NCI-H526 (cell line): ENCODE data around the gene GRM8.

Experiments
- DNase-seq, 2 experiments: peaks; one replicate each; lab custom pipeline; 2025; lab: John Stamatoyannopoulos, UW

The GRM8 gene

DNA sequence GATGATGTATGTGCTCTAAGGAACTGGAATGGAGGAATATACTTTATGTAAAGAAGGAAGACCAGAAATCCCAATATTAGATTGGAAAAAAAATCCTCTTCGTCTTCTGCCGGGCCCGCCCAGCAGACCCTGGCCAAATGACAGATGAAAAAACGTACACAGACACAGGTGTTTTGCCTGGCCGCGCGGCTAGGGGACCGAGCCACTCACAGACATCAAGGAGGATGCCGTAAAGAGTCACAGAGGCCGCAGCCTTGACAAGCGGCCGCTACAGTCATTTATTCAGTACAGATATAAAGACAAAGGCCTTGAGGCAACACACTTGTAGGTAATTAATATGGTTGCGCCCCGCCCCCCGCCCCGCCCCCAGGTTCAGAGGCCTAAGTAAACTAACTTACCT lies 594.1 kb downstream of the GRM8 start:
- no peak for DNase-seq

DNA sequence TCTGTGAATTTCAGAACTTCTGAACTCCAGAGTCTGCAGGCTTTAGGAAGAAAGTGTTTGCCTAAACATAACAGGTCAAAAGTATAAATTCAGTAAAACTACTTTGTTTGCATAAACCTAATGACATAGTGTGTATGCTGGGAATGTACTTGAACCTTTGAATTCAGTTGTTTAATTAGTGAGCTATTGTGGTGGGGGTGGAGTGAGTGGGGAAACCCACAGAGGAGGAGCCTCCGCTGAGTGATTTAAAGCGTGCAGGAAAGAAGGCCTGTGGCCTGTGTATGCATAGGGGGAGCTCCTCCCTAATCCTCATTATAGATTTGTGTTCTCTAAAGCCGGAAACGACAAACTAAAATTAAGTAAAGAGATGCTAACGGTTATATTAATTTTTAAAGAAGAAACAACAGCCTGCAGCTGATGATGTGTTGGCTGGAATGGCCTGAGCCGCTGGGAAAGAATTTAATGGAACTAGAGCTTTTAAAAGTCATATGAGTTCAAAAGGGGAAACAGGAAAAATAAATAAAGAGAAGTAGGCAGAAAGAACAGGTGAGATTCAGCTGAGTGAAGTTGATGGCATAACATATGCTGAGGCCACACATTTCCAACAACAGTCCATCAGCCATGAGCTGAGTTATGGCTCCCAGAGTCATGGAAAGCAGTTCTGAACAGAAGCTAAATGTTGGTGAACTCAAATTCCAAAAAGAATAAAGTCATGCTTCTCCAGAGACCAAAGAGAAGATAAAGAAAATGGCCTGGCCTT lies 595.0 kb downstream of the GRM8 start:
- DNase-seq, result no peak

DNA sequence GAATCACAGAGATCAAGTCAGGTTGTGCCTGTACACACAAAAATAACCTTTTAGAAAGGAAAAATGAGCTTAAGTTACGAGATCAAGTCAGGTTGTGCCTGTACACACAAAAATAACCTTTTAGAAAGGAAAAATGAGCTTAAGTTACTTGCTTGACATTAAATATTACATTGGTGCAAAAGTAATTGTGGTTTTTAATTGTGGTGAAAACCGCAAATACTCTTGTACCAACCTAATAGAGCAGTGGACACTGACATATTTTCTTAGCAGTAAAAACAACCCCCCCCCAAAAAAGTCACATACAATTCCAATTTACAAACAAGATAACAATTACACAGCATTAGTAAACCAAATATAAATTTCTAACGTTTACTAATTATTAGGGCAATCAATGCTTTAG lies 595.6 kb downstream of the GRM8 start:
- DNase-seq, result no peak

DNA sequence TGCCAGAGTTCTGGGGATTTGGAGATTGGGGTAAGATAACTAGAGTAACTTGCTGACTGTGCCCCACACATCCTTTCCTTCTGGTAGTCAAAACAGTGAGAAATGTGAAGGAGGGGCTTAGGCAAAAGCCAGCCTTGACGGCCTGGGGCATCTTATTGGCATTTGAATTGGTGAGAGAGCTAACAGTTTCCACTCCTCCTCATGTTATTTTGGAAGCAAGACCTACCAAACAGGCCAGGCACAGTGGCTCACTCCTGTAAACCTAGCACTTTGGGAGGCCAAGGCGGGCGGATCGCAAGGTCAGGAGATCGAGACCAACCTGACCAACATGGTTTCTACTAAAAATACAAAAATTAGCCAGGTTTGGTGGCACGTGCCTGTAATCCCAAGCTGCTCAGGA lies 596.6 kb downstream of the GRM8 start:
- DNase-seq, result no peak

DNA sequence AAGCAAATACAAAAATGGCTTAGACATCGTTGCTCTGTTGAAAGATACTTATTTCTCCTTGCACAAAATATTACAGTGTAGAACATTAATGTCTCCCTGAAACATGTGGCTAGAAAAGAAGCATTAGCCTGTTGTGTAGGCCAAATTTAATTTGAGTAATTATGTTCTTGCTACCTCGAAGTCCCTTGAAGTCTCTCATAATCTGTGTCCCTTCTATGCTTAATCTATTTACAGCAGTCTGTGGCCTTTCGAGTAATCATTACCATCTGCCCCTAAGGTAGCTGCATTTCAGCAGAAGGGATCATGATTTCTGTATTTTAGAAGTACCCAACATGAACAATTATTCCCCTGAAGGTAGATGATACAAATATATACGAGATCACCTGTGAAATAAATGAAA lies 615.2 kb downstream of the GRM8 start:
- DNase-seq, result no peak

DNA sequence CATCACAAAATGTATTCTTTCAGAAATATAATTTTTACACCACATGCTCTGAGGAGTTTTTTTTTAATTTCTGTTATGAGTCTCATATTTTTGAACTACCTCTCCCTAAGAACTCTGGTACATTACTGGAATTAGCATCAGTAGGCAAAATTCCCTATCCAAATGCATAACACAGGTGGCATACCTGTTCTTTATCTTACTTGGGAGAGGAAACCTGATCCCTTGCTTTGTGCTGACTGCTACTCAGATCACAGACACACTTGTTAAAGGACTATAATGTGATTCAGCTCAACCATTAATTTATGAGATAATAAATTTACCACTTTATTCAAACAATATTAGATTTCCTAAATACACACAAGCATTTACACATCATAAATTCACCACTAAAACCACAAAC lies 617.2 kb downstream of the GRM8 start:
- peak; percentile 59 to 62 for DNase-seq

DNA sequence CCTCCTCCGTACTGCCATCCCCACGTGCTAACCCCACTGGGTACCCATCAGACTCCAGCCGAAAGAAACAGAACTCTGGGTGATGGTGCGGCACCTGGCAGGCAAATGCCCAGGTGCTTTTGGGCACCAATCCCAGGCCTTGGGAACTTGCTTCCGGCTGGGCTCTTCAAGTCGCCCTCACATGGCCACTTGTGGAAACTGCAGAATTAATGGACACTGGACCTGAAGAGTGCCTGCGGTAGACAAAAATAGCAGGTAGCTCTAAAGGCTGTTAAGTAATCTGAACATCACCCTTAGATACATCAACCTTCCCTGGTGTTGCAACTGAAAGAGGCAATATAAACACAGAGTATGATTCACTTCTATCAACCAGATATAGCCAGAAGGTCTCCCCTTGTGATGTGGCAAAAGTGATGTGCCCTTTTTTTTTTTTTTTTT lies 644.4 kb downstream of the GRM8 start:
- peak; percentile 48 to 86 for DNase-seq

DNA sequence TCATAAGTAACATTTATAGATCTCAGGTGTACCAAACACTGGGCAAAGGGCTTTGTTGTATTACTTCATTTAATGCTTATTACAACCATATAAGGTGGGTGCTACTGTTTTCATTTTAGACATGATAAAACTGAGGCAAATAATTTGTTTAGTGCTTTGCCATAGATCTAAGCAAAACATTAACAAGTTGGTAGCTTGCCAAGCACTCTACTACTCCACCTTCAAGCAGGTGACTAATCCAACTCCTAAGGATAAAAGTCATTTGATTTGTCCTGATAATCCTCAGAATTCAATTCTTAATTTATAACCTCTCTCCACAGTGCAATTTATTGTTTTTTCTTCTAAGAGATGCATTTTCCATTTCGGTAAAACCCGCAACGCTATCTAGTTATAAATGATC lies 646.4 kb downstream of the GRM8 start:
- no peak for DNase-seq

DNA sequence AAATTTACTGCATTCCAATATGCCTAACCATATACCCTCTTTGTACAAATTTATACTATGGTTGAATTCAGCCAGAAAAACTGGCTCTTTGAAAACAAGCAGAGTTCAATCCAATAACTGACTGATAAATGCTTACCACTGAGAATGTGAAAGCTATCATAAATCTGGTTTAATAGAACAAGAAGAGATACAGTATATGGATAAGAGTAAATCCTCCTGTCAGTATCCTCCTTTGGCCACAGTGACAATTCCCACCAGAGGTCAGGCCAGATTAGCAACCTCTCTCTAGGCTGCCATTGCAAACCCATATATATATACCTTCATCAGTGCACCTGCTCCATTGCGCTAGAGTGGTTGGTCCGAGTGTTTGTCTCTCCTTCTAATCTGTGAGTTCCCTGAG lies 647.2 kb downstream of the GRM8 start:
- DNase-seq, result no peak

DNA sequence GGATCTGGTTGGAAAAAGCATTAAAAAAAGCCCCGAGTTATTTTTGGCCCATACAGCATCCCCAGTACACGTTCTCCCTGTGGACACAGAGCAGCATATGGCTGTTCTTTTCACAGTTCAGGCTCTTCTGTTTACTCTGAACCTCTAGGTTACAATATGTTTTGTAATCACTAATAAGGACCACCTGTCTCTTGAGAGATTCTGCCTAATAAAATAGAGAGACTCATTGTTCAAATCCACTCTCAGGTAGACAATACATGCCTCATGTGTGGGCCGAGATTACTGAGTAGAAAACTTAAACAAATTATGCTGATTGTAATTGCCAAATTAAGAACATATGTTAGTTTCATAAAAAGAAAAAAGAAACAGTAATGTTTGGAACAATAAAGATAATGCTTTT lies 647.7 kb downstream of the GRM8 start:
- DNase-seq, result no peak

DNA sequence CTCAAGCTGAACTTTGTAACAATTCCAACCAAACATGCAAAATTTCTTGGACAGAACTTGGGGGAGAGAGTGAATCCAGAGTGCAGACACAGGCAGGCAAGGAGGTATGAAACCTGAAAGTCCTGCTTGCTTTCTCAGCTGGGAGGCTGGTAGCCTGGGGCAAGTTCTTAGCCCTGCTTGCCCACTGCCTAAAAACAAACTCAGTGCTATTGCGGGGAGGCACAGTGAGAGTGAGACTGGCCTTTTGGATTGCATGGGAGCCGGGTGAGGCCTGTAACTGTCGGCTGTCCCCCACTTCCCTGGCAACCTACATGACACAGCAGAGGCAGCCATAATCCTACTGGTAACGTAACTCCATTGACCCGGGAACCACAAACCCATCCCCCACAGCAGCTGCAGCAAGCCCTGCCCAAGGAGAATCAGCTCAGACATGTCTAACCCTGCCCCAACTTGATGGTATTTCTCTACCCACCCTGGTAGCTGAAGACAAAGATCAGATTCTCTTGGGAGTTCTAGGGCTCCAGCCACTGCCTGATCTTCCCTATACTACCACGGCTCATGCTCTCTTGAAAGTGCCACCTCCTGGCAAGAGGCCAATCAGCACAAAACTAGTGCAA lies 663.6 kb downstream of the GRM8 start:
- DNase-seq, result peak in 1 of 2 experiments; percentile 35

DNA sequence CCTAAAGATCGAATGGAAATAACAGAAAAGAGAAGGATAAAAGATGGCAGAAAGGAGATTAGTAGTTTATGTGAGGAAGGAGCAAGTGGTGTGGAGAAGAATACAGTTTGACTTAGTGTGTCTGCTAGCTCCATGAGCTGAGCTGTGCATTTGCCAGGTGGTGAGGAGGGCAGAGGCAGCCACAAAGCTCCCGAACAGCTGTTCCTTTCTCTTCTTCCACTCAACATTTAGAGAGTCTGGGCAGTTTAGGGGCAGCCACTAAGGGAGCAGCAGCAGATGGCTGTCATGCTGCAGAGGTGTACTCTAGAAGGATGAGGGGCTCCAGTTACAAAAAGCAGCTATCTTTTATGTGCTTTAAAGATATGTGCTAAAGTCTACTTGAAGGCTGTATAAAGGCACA lies 674.4 kb downstream of the GRM8 start:
- no peak for DNase-seq

DNA sequence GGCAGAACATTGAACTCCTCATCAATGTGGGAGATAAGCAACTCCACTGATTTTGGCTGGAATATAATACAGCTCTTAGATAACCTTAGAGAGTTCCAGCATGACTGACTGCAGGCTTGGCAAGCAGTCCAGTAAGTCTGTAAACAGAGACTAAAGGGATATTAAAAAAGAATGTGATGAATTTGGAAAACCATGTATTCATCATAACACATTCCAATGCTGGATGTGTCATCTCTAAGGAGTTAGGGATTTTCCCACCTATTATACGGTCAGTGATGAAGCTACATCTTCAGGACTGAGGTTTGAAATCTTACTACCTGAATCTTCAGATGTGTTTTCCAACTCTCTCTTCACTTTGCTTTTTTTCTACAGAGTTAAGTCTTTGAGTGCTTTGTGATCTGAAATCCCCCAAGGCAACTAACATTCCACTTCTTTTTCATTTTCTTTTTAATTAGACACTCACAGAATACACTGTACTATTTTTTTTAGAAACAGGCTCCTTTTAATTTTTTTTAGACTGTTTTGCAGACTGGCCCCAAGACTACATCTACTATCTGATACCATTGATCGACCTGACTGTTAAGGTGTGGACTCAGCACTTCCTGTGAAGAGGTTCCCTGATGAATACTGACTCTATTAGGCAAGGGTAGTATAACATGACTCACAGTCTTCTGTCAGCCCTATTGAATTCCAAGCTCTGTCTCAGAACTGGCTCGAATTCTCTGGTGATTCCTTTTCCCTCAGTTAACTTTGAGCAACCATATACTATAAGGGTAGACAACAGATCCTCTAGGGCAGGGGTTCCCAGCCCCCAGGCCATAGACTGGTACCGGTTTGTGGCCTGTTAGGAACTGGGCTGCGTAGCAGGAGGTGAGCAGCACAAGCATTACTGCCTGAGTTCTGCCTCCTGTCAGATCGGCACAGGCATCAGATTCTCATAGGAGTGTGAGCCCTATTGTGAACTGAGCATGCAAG lies 678.2 kb downstream of the GRM8 start:
- DNase-seq, result no peak

DNA sequence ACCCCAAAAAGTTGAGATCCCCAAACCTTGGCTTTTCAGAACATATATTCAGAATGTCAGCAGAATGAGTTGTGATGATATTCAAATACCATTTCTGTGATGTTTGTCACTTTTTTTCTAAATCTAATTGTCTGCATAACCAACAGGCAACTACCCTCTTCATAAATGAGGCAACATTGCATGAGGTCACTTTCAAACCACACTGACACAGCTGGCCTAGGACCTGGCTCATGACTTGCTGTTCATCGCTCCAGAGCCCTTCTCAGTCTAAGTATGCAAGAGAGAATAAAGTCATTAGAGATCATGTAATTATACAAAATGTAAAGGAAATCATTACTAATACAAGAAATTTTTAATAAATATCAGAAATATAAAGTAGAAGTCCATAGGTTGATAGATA lies 681.9 kb downstream of the GRM8 start:
- no peak for DNase-seq

DNA sequence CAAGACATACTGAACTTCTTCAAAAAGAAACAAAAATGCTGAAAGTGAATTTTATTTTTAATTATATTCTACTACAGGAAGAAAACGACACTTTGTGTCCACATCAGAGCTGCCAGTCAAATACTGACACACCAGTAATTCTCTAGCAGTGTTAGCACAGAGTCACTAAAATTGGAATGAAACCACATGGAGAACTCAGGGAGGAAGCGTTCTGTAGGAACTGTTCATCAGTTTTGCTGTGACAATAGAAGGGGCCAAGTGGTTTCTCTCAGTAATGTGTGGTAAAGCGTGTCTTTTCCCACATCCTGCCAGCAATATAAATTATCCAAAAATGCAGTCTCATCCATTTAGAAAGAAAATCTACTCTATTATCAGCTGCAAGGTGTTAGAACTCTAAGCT lies 683.3 kb downstream of the GRM8 start:
- no peak for DNase-seq

DNA sequence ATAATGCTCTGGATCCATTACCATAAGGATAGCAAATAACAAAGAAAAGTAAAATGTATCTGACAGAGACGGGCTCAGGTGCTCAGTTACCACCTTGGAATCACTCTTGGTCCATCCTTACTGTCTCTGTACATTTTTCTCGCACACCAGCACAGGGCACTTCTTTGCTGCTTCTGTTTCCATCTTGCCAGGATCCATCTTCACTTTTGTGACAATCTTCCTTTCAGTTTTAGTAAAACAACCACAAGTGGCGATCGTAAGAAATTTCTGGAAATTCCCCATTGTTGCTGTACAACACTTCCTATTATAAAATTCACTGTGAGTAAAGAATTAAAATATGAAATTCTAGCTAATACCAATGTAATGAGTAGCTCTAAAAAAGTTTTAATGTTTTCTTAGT lies 695.5 kb downstream of the GRM8 start:
- DNase-seq, result no peak

DNA sequence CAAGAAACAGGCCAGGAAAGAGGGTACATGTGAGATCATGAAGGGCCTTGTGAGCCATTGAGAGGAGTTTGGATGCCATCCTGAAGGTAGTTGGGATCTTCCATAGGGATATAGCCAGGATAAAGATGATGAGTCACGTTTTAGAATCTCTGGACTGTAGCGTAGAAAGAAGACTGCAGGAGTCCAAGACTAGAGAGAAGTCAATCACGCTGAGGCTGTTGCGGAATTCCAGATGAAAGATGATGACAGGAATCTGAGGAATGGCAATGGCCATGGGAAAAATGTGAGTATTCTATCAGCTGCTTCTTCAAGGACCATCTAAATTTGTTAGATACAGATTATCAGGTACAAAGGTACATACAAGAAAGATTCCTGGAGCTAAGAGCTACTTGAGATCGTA lies 711.3 kb downstream of the GRM8 start:
- DNase-seq, result no peak

DNA sequence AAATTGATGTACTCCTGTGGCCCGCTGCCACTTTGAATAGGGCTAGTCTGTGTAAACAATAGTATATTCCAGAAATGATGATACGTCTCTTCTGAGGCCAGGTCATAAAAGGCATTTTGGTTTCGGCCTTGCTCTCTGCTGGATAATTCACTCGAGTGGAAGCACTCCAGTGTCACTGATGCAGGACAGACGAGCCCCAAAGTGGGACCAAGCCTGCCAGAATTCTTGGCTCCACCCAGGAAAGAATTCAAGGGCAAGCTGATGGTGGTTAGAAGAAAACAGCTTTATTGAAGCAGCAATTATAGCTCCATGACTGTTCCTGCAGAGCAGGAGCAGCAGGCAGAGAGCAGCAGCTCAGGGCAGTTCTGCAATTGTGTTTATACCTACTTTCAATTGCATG lies 717.6 kb downstream of the GRM8 start:
- no peak for DNase-seq

DNA sequence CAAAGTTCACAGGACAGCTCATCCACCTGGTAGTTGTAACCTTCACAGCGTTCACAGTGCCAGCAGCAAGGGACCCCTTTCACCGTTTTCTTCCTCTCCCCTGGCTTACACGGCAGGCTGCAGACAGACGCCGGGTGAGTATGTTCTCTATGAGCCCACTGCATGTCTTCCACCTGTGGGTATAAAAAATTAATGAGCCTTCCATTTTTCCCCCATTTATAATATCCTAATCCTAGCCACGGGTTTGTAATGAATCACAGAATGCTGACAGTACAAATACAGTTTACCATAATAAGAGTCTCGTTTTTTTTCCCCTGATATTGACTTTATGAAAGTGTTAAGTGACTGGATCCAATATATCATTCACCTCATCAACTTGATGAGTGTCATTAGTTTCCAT lies 719.0 kb downstream of the GRM8 start:
- no peak for DNase-seq

DNA sequence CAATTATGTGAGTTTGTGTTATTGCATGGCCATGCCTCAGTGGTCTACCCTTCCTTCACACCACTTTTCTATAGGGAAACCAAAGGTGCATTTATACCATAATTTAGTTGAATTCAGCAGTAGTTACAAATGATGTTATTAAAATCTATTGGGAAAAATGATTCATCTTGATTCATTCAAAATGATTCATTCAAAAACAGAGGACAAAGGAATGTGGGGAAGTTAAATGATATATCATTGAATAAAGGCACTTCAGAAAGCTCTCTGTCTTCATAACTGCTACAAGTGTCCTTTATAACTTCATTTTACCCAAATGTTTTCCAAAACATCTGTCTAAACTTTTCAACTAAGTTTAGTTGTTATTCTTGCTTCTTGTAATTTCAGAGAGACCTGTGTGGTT lies 722.9 kb downstream of the GRM8 start:
- no peak for DNase-seq

DNA sequence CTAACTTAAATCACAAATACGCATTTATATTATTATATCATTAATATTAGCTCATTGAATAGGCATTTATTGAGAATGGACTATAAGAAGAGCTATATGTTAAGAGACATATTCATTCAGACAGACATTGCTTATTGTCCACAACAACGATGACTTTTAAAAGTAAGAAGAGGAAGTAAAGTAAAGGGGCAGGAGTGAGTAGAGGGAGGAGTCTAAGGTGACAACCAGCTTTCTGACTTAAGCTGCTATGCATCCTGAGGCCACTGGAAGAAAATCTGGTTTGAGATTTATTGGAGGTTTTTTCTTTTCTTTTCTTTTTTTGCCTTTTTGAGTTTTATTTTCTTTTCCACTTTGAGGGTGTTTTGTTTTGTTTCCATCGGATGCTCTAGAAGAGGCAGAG lies 723.5 kb downstream of the GRM8 start:
- no peak for DNase-seq

DNA sequence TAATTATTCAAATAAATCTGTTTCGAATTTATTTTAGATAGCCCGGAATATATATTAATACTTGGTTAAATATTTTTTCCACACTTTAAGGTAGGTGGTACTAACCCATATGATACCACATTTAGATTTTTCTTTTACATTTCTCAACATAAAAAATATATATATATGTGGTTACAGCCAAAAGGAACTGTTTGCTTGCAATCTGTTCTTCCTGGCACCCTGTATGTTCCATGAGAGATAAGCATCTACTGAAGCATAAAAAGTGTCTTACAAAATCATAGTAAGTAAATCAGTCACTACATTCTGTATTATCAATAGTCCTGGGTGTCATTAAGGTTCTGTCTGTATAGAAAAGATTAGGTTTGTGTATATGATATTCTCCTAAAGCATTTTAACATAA lies 726.8 kb downstream of the GRM8 start:
- no peak for DNase-seq

DNA sequence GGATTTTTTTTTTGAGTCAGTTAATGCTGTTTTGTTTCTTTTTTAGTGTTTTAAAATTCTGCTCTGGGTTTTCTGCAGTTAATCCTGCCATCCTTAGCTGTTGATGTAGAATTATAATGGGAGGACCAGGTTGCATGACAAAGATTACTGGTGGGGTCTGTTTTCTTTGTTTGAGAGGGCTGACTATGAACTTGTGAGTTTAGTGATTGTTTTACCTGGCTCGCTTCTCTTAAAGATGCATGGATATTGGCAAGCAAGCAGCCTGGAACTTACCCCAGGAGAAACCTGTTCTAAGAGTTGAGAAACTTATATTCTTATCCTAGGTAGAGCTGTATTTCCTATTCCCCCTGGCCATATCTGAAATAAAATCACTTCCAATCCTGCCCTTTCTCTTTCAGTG lies 727.8 kb downstream of the GRM8 start:
- DNase-seq, result no peak
